K562 (cell line): ENCODE results near the gene SLC5A5.

Experiments used
- CTCF ChIP-seq, 3 experiments: IDR thresholded peaks in 2 of 3; conservative IDR thresholded peaks in 1 of 3; 2 replicates each; pipeline ENCODE4 v1.5.1; 2011 to 2012; ENCODE audit warnings: low read length in 3 of 3, mild to moderate bottlenecking in 3 of 3, control low read depth in 2 of 3, improper control_type of control experiment in 1 of 3, inconsistent platforms in 1 of 3, low read depth in 1 of 3, mixed read lengths in 1 of 3, moderate library complexity in 1 of 3; ENCODE audit not compliant: insufficient read depth in 2 of 3
- HDAC6 ChIP-seq: IDR thresholded peaks from 2 replicates; pipeline ENCODE4 v1.6.1; 2012; ENCODE audit warnings: low read depth, mild to moderate bottlenecking, control low read depth, inconsistent platforms, low read length, moderate library complexity
- HMGXB4 ChIP-seq: sonication (generic); formaldehyde crosslinking; IDR thresholded peaks from 2 replicates; pipeline ENCODE4 v1.8.1; 2023; ENCODE audit warnings: mild to moderate bottlenecking, missing genetic modification reagents
- NRF1 ChIP-seq, 2 experiments: fragments of 450-650 bp; IDR thresholded peaks in 1 of 2; conservative IDR thresholded peaks in 1 of 2; 2 replicates each; pipeline ENCODE4 v1.6.1; 2014; ENCODE audit warnings: mild to moderate bottlenecking in 2 of 2
- POLR2A ChIP-seq: fragments of 450-650 bp; conservative IDR thresholded peaks from 2 replicates; pipeline ENCODE4 v1.6.1; 2016
- SMARCC2 ChIP-seq: fragments of 450-650 bp; IDR thresholded peaks from 2 replicates; pipeline ENCODE4 v1.6.1; 2017; ENCODE audit warnings: antibody characterized with exemption, moderate library complexity, mild to moderate bottlenecking, low read depth
- TFAP4 ChIP-seq: sonication (generic); formaldehyde crosslinking; IDR thresholded peaks from 2 replicates; pipeline ENCODE4 v1.8.0; 2022; ENCODE audit warnings: missing genetic modification reagents, mild to moderate bottlenecking, moderate library complexity, borderline replicate concordance
- ZMIZ1 ChIP-seq, 2 experiments: fragments of 150-350 bp in 1 of 2; IDR thresholded peaks; 2 replicates each; pipeline ENCODE4 v1.6.1; 2012 to 2016; ENCODE audit warnings: low read depth in 2 of 2, low read length in 2 of 2, mild to moderate bottlenecking in 1 of 2, moderate library complexity in 1 of 2
- ZNF436 ChIP-seq: fragments of 250-450, 450-650 bp; sonication (Bioruptor Pico); formaldehyde crosslinking; IDR thresholded peaks from 2 replicates; pipeline ENCODE4 v1.7.0; 2020; ENCODE audit warnings: mild to moderate bottlenecking

- TF ChIP-seq POLR2A (no peak), TFAP4 (CRISPR knock-in tag) (peak; percentile 41; the same call in 1 of the 2 replicates), HDAC6 (no peak), NRF1 (conservative IDR thresholded peaks at IDR 0.05 in 1 of 2, IDR thresholded peaks at IDR 0.05 in 1 of 2) (peak; percentile 8 to 38; a peak in 2 of 4 replicates), ZMIZ1 (IDR thresholded peaks at IDR 0.05; ENCODE audit: low read depth in 2 of 2, low read length in 2 of 2) (no peak), SMARCC2 (no peak), HMGXB4 (CRISPR knock-in tag) (no peak), CTCF (IDR thresholded peaks at IDR 0.05 in 2 of 3, conservative IDR thresholded peaks at IDR 0.05 in 1 of 3; ENCODE audit: insufficient read depth in 2 of 3, low read depth in 1 of 3, low read length in 3 of 3) (no peak), ZNF436 (CRISPR knock-in tag) (no peak)
These were observed 41.0 kb upstream of the SLC5A5 start for GRCh38 chr19:17830567-17831418.
